ENCODE measurements around the gene SLTM.
"Not testable (repeated sequence)": the region's sequence is repeated elsewhere in the genome, so short reads cannot be mapped to it uniquely, and the experiment has no call there.

The SLTM gene

GRCh38 chr15:58876306-58877106 is 57.0 kb downstream of the SLTM start:
- DNase-seq (ENCODE audit: low read depth, low spot score) = no peak

GRCh38 chr15:58875343-58875742 is 58.1 kb downstream of the SLTM start:
- no peak for DNase-seq (ENCODE audit: low read depth, low spot score)

- no peak for DNase-seq (ENCODE audit: low read depth, low spot score)
These were observed 60.2 kb downstream of the SLTM start for GRCh38 chr15:58873267-58873666.

GRCh38 chr15:58870451-58870850 is 63.0 kb downstream of the SLTM start:
- no peak for DNase-seq (ENCODE audit: low read depth, low spot score)

GRCh38 chr15:58867926-58868325 is 65.6 kb downstream of the SLTM start:
- no peak for DNase-seq (ENCODE audit: low read depth, low spot score)

- no peak for DNase-seq (ENCODE audit: low read depth, low spot score)
These were observed 68.0 kb downstream of the SLTM start for GRCh38 chr15:58865425-58865880.

GRCh38 chr15:58864602-58865424 is 68.7 kb downstream of the SLTM start:
- no peak for DNase-seq (ENCODE audit: low read depth, low spot score)

GRCh38 chr15:58862326-58862725 is 71.2 kb downstream of the SLTM start:
- no peak for DNase-seq (ENCODE audit: low read depth, low spot score)

- not testable (repeated sequence) for DNase-seq (ENCODE audit: low read depth, low spot score)
These were observed 76.9 kb downstream of the SLTM start for GRCh38 chr15:58856621-58857020.

GRCh38 chr15:58856086-58856485 is 77.4 kb downstream of the SLTM start:
- DNase-seq (ENCODE audit: low read depth, low spot score) = no peak

- no peak for DNase-seq (ENCODE audit: low read depth, low spot score)
These were observed 78.9 kb downstream of the SLTM start for GRCh38 chr15:58854593-58854992.

GRCh38 chr15:58852347-58852746 is 81.1 kb downstream of the SLTM start:
- no peak for DNase-seq (ENCODE audit: low read depth, low spot score)

- DNase-seq (ENCODE audit: low read depth, low spot score) = not testable (repeated sequence)
These were observed 82.3 kb downstream of the SLTM start for GRCh38 chr15:58851205-58851604.

GRCh38 chr15:58842713-58843396 is 90.6 kb downstream of the SLTM start:
- DNase-seq (ENCODE audit: low read depth, low spot score) = no peak

- DNase-seq (ENCODE audit: low read depth, low spot score) = no peak
These were observed 93.4 kb downstream of the SLTM start for GRCh38 chr15:58840048-58840447.

GRCh38 chr15:58839485-58839884 is 94.0 kb downstream of the SLTM start:
- no peak for DNase-seq (ENCODE audit: low read depth, low spot score)

- DNase-seq (ENCODE audit: low read depth, low spot score) = not testable (repeated sequence)
These were observed 99.6 kb downstream of the SLTM start for GRCh38 chr15:58833681-58834426.

GRCh38 chr15:58830556-58830955 is 102.9 kb downstream of the SLTM start:
- DNase-seq (ENCODE audit: low read depth, low spot score) = no peak
